ENCODE measurements around the gene JOSD2. TPM values are rescaled to one million over a fixed set of nuclear protein-coding genes. Genes with fewer than 3 reads are reported as not detected.

The JOSD2 gene
- total and polyA plus RNA-seq, 9 of the 15 experiments (the other 6 are each of a cell fraction or from before 2014, with no cell fraction given): 0.06 to 14.4 (median 3.1) TPM

DNA sequence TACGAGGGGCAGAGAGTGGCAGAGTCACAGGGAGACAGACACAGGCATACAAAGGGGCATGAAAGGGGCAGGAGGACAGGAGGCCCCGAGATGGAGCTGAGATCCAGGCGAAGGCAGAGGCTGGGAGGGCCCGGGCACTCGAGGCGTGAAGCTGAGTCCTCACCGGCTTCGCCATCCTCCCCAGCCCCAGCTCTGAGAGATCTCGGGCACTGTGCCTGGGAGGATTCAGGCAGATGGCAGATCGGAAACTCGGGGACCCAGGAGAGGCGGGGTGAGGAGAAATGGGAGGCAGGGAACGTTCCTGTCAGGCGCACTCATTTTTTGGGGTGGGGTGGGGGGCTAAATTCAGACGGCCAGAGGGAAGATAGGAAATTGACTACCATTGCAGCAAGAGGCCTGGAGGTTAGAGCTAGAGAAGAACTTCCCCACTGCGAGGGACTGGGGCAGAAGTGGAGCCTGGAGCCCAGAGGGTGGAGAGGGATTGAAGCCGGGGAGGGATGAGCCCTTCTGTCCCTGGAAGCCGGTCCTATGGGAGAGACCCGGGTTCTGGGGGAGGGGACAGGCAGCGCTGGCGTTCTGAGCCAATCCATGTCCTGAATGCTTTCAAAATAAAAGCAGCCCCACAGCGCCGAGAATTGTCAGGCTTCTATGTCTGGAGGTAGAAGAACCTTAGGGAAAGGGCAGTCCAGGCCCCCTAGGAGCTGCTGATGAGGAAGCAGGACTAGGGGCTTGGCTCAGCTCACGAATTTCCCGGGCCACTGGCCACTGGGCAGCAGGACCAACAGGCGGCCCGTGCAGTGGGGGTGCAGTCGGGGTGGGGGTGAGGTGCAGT, 44.7 kb upstream of the JOSD2 start (continued):
- peak; percentile 99 for TF ChIP-seq MYNN (IDR thresholded peaks at IDR 0.05)
- TF ChIP-seq MYNN (CRISPR knock-in tag; IDR thresholded peaks at IDR 0.05): peak; percentile 93
- no peak for TF ChIP-seq DIDO1 (tag; IDR thresholded peaks at IDR 0.05; ENCODE audit: low read depth)
- TF ChIP-seq, protein P1, sequence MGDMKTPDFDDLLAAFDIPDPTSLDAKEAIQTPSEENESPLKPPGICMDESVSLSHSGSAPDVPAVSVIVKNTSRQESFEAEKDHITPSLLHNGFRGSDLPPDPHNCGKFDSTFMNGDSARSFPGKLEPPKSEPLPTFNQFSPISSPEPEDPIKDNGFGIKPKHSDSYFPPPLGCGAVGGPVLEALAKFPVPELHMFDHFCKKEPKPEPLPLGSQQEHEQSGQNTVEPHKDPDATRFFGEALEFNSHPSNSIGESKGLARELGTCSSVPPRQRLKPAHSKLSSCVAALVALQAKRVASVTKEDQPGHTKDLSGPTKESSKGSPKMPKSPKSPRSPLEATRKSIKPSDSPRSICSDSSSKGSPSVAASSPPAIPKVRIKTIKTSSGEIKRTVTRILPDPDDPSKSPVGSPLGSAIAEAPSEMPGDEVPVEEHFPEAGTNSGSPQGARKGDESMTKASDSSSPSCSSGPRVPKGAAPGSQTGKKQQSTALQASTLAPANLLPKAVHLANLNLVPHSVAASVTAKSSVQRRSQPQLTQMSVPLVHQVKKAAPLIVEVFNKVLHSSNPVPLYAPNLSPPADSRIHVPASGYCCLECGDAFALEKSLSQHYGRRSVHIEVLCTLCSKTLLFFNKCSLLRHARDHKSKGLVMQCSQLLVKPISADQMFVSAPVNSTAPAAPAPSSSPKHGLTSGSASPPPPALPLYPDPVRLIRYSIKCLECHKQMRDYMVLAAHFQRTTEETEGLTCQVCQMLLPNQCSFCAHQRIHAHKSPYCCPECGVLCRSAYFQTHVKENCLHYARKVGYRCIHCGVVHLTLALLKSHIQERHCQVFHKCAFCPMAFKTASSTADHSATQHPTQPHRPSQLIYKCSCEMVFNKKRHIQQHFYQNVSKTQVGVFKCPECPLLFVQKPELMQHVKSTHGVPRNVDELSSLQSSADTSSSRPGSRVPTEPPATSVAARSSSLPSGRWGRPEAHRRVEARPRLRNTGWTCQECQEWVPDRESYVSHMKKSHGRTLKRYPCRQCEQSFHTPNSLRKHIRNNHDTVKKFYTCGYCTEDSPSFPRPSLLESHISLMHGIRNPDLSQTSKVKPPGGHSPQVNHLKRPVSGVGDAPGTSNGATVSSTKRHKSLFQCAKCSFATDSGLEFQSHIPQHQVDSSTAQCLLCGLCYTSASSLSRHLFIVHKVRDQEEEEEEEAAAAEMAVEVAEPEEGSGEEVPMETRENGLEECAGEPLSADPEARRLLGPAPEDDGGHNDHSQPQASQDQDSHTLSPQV (IDR thresholded peaks at IDR 0.05): no peak
- TF ChIP-seq CBX3 (IDR thresholded peaks at IDR 0.05; ENCODE audit: borderline replicate concordance in 1 of 2, low read length in 2 of 2): no peak

DNA sequence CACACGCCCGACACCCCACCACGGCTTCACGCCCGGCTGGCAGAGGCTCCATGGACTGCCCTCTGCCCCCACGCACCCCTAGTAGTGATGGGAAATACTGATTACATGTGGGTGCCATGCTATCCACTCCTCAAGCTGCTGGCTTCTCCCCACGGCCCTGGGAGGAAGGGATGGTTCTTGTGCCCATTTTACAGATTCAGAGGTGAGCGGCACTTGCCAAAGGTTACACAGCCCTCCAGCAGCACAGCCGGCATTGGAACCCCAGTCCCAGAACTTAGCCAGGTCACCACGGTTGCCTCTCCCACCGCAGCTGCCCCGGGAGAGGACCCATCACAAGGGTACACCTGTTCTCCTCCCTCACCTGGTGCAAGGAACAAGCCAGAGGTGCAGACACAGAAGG, 44.0 kb upstream of the JOSD2 start:
- FAIRE-seq: no peak
- no peak for TF ChIP-seq SRSF9 (IDR thresholded peaks at IDR 0.05; ENCODE audit: borderline replicate concordance, low read depth, low read length)
- TF ChIP-seq TEAD1 (CRISPR knock-in tag; IDR thresholded peaks at IDR 0.05): 0 out of 4 replicates have a peak, but pooled peaks of 1 of the 2 experiments have one; percentile 5
- TF ChIP-seq, protein P2, sequence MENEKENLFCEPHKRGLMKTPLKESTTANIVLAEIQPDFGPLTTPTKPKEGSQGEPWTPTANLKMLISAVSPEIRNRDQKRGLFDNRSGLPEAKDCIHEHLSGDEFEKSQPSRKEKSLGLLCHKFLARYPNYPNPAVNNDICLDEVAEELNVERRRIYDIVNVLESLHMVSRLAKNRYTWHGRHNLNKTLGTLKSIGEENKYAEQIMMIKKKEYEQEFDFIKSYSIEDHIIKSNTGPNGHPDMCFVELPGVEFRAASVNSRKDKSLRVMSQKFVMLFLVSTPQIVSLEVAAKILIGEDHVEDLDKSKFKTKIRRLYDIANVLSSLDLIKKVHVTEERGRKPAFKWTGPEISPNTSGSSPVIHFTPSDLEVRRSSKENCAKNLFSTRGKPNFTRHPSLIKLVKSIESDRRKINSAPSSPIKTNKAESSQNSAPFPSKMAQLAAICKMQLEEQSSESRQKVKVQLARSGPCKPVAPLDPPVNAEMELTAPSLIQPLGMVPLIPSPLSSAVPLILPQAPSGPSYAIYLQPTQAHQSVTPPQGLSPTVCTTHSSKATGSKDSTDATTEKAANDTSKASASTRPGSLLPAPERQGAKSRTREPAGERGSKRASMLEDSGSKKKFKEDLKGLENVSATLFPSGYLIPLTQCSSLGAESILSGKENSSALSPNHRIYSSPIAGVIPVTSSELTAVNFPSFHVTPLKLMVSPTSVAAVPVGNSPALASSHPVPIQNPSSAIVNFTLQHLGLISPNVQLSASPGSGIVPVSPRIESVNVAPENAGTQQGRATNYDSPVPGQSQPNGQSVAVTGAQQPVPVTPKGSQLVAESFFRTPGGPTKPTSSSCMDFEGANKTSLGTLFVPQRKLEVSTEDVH (IDR thresholded peaks at IDR 0.05; ENCODE audit: low read depth, partially characterized antibody): no peak
- peak; percentile 51 for TF ChIP-seq RBM25 (IDR thresholded peaks at IDR 0.05; ENCODE audit: low read depth, low read length, severe bottlenecking)
- no peak for TF ChIP-seq RUNX1 (IDR thresholded peaks at IDR 0.05; ENCODE audit: low read depth)
- peak; percentile 34; the same call in 1 of the 2 replicates for TF ChIP-seq BCOR (IDR thresholded peaks at IDR 0.05)

More for the DNA sequence above, 44.0 kb upstream of the JOSD2 start:
- Histone ChIP-seq H3K79me2 (ENCODE audit: control insufficient read depth, insufficient read depth, low read length) (no peaks in the 10 kb centered on the region), H3K4me2 (ENCODE audit: insufficient read depth, low read length) (no peak overlapping the region), H3K27me3 (ENCODE audit: control insufficient read depth in 2 of 2, insufficient read depth in 2 of 2, low read length in 2 of 2) (peaks cover 0 to 16% of the 10 kb centered on the region in 2 experiments; a peak in 3 of 5 replicates), H3K9ac (ENCODE audit: insufficient read depth in 1 of 2, low read depth in 2 of 2, low read length in 2 of 2) (0 out of 4 replicates have a peak overlapping the region, but pooled peaks of 1 of the 2 experiments have one; percentile 48), H4K20me1 (replicated peaks; ENCODE audit: control insufficient read depth, insufficient read depth, low read length) (peaks cover 8% of the 10 kb centered on the region), H3K4me1 (replicated peaks in 1 of 2; ENCODE audit: control insufficient read depth in 2 of 2, insufficient read depth in 2 of 2, low read length in 2 of 2) (peaks cover 10 to 42% of the 10 kb centered on the region in 2 experiments), H3K36me3 (ENCODE audit: control insufficient read depth, insufficient read depth, low read length) (no peaks in the 10 kb centered on the region), H3K4me3 (no peak overlapping the region), H3K9me3 (replicated peaks; ENCODE audit: control insufficient read depth, insufficient read depth, low read depth, low read length) (no peaks in the 10 kb centered on the region), H3K27ac (ENCODE audit: extremely low read depth, low read depth, low read length) (no peak overlapping the region), H2AFZ (ENCODE audit: low read depth, low read length) (no peak overlapping the region), H3K9me1 (ENCODE audit: control insufficient read depth, insufficient read depth, low read length) (no peaks in the 10 kb centered on the region)
- no peak for DNase-seq (ENCODE audit: extremely low read depth in 1 of 4, low spot score in 3 of 4)
- BruUV-seq (replicated peaks): no TSS peak
- in situ Hi-C loops (cut with MboI): no loop called here
- WGBS (ENCODE audit: insufficient coverage, low coverage, missing lambda C conversion rate): 46% methylated on average over 12 of the region's 12 CpGs
- CTCF ChIA-PET (ENCODE audit: low intra/inter-chr PET ratio): no interaction called here
- no peak for ATAC-seq
- intact Hi-C loops (cut with micrococcal nuclease): no loop called here
- POLR2A ChIA-PET: interaction anchor here (0.6 to 1.6 kb wide), 3 partner anchors 17 to 124 kb away, joined by 3 to 6 read pairs (median 3); no protein-coding TSS in a partner anchor
